IMR-90 (cell line): ENCODE results near the gene AFTPH. TPM values are rescaled to one million over a fixed set of nuclear protein-coding genes. Genes with fewer than 3 reads are reported as not detected.

Experiments used
- ATAC-seq: fragments of 200-7000 bp; cut with Tn5 transposase; 2 replicates; pipeline ENCODE4 v1.9.1; 2020; ENCODE audit warnings: low read depth, mild to moderate bottlenecking, moderate library complexity
- BruUV-seq: library from RNA; stranded (reverse); fragments of 400-500 nt; replicated peaks from 2 replicates; lab custom pipeline; 2021; lab: Mats Ljungman, UMichigan
- CTCF ChIA-PET: fragments of 300-600 bp; formaldehyde crosslinking; extraction: SDS; loops from one replicate; lab custom pipeline; 2021; ENCODE audit warnings: antibody characterized with exemption; lab: Yijun Ruan, JAX
- POLR2A ChIA-PET: fragments of 300-600 bp; sonication (Branson Sonifier 250); formaldehyde crosslinking; loops from one replicate; lab custom pipeline; 2022; ENCODE audit warnings: antibody characterized with exemption; ENCODE audit not compliant: unreplicated experiment; lab: Charles Lee
- DNase-seq: peaks from one replicate; pipeline ENCODE4 v3.0.0; 2013
- H2AFZ ChIP-seq: replicated peaks from 2 replicates; pipeline ENCODE3; 2013; ENCODE audit warnings: low read length, mild to moderate bottlenecking; ENCODE audit not compliant: poor library complexity
- H2AK5ac ChIP-seq: 2 replicates; pipeline ENCODE4 v1.6.1; 2013; ENCODE audit warnings: low read depth, low read length, inconsistent platforms
- H2AK9ac ChIP-seq: replicated peaks from 2 replicates; pipeline ENCODE3; 2013; ENCODE audit warnings: mild to moderate bottlenecking, low read depth, low read length, moderate library complexity; ENCODE audit not compliant: poor library complexity
- H2BK120ac ChIP-seq: 2 replicates; pipeline ENCODE4 v1.6.1; 2013; ENCODE audit warnings: low read depth, low read length, inconsistent platforms
- H2BK15ac ChIP-seq: 3 replicates; pipeline ENCODE4 v1.6.1; 2013; ENCODE audit warnings: low read depth, low read length, inconsistent platforms
- H2BK20ac ChIP-seq: 2 replicates; pipeline ENCODE4 v1.6.1; 2013; ENCODE audit warnings: low read depth, mild to moderate bottlenecking, inconsistent platforms, low read length, moderate library complexity
- H2BK5ac ChIP-seq: 2 replicates; pipeline ENCODE4 v1.6.1; 2013; ENCODE audit warnings: mild to moderate bottlenecking, low read depth, low read length, inconsistent platforms; ENCODE audit not compliant: poor library complexity, severe bottlenecking
- H3K14ac ChIP-seq: replicated peaks from 2 replicates; pipeline ENCODE4 v1.6.1; 2013; ENCODE audit warnings: low read depth, low read length, inconsistent platforms
- H3K18ac ChIP-seq: 2 replicates; pipeline ENCODE4 v1.6.1; 2013; ENCODE audit warnings: low read depth, low read length, control low read depth
- H3K23ac ChIP-seq: 2 replicates; pipeline ENCODE4 v1.6.1; 2013; ENCODE audit warnings: low read depth, low read length, inconsistent platforms
- H3K27ac ChIP-seq: 2 replicates; pipeline ENCODE4 v1.5.1; 2013; ENCODE audit warnings: mild to moderate bottlenecking, control low read depth, low read length; ENCODE audit not compliant: insufficient read depth
- H3K27me3 ChIP-seq: 2 replicates; pipeline ENCODE4 v1.6.1; 2013; ENCODE audit warnings: low read length; ENCODE audit not compliant: control insufficient read depth, insufficient read depth
- H3K36me3 ChIP-seq: 2 replicates; pipeline ENCODE4 v1.6.1; 2013; ENCODE audit warnings: low read length, mixed read lengths; ENCODE audit not compliant: control insufficient read depth, insufficient read depth
- H3K4ac ChIP-seq: 2 replicates; pipeline ENCODE4 v1.6.1; 2013; ENCODE audit warnings: low read depth, low read length, inconsistent platforms
- H3K4me1 ChIP-seq: 2 replicates; pipeline ENCODE4 v1.6.1; 2013; ENCODE audit warnings: low read length, mixed read lengths; ENCODE audit not compliant: control insufficient read depth, insufficient read depth
- H3K4me2 ChIP-seq: 2 replicates; pipeline ENCODE4 v1.6.1; 2013; ENCODE audit warnings: low read depth, mild to moderate bottlenecking, control low read depth, low read length, moderate library complexity
- H3K4me3 ChIP-seq: 2 replicates; pipeline ENCODE4 v1.5.1; 2013; ENCODE audit warnings: low read depth, mild to moderate bottlenecking, control low read depth, low read length, moderate library complexity; ENCODE audit not compliant: insufficient read depth
- H3K56ac ChIP-seq: 2 replicates; pipeline ENCODE4 v1.6.1; 2013; ENCODE audit warnings: low read length, inconsistent platforms; ENCODE audit not compliant: insufficient read depth; ENCODE audit errors: extremely low read depth
- H3K79me1 ChIP-seq, 2 experiments: 2 replicates each; pipeline ENCODE4 v1.6.1; 2013; ENCODE audit warnings: low read length in 2 of 2, inconsistent platforms in 1 of 2, low read depth in 1 of 2
- H3K9ac ChIP-seq: 2 replicates; pipeline ENCODE4 v1.6.1; 2013; ENCODE audit warnings: low read depth, low read length, control low read depth
- H3K9me1 ChIP-seq: 2 replicates; pipeline ENCODE4 v1.6.1; 2013; ENCODE audit warnings: low read length, inconsistent platforms; ENCODE audit not compliant: insufficient read depth
- H3K9me3 ChIP-seq: 2 replicates; pipeline ENCODE4 v1.6.1; 2013; ENCODE audit warnings: low read length; ENCODE audit not compliant: control insufficient read depth, insufficient read depth
- H4K20me1 ChIP-seq: 2 replicates; pipeline ENCODE4 v1.6.1; 2013; ENCODE audit warnings: low read length, inconsistent platforms; ENCODE audit not compliant: insufficient read depth
- H4K5ac ChIP-seq: 2 replicates; pipeline ENCODE4 v1.6.1; 2013; ENCODE audit warnings: mild to moderate bottlenecking, low read depth, low read length, control low read depth
- H4K8ac ChIP-seq, 2 experiments: 2 replicates each; pipeline ENCODE4 v1.6.1; 2013; ENCODE audit warnings: low read depth in 2 of 2, low read length in 2 of 2, control low read depth in 1 of 2, inconsistent platforms in 1 of 2
- H4K91ac ChIP-seq: 2 replicates; pipeline ENCODE4 v1.6.1; 2013; ENCODE audit warnings: low read depth, low read length, inconsistent platforms; ENCODE audit not compliant: insufficient read depth
- BHLHE40 ChIP-seq: fragments of 150-350 bp; IDR thresholded peaks from 2 replicates; pipeline ENCODE4 v1.6.1; 2016; ENCODE audit warnings: mild to moderate bottlenecking, low read depth, low read length
- CHD1 ChIP-seq: IDR thresholded peaks from 2 replicates; pipeline ENCODE4 v1.6.1; 2012; ENCODE audit warnings: low read depth, low read length, improper control_type of control experiment
- ELK1 ChIP-seq: fragments of 150-350 bp; IDR thresholded peaks from 2 replicates; pipeline ENCODE4 v1.6.1; 2016; ENCODE audit warnings: low read depth, mild to moderate bottlenecking, low read length, moderate library complexity, borderline replicate concordance
- MAFK ChIP-seq: IDR thresholded peaks from 2 replicates; pipeline ENCODE4 v1.6.1; 2012; ENCODE audit warnings: low read depth, low read length, improper control_type of control experiment
- MAZ ChIP-seq: IDR thresholded peaks from 2 replicates; pipeline ENCODE4 v1.6.1; 2012; ENCODE audit warnings: low read depth, mild to moderate bottlenecking, low read length, improper control_type of control experiment, moderate library complexity, borderline replicate concordance
- MXI1 ChIP-seq: IDR thresholded peaks from 2 replicates; pipeline ENCODE4 v1.6.1; 2012; ENCODE audit warnings: low read depth, mild to moderate bottlenecking, low read length, moderate library complexity, borderline replicate concordance
- NFE2L2 ChIP-seq: fragments of 150-350 bp; IDR thresholded peaks from 2 replicates; pipeline ENCODE4 v1.6.1; 2016; ENCODE audit warnings: low read depth, mild to moderate bottlenecking, low read length
- POLR2A ChIP-seq: IDR thresholded peaks from 2 replicates; pipeline ENCODE4 v1.6.1; 2012; ENCODE audit warnings: mild to moderate bottlenecking, low read depth, low read length
- RAD21 ChIP-seq: IDR thresholded peaks from 2 replicates; pipeline ENCODE4 v1.6.1; 2012; ENCODE audit warnings: low read length, improper control_type of control experiment
- RCOR1 ChIP-seq: IDR thresholded peaks from 2 replicates; pipeline ENCODE4 v1.6.1; 2012; ENCODE audit warnings: mild to moderate bottlenecking, low read length, improper control_type of control experiment; ENCODE audit not compliant: insufficient replicate concordance
- RFX5 ChIP-seq: IDR thresholded peaks from 2 replicates; pipeline ENCODE4 v1.8.0; 2012; ENCODE audit warnings: low read depth, mild to moderate bottlenecking, low read length, moderate library complexity
- SMC3 ChIP-seq: fragments of 150-350 bp; IDR thresholded peaks from 2 replicates; pipeline ENCODE4 v1.6.1; 2016; ENCODE audit warnings: low read depth, mild to moderate bottlenecking, antibody characterized with exemption, low read length, moderate library complexity
- WGBS, 2 experiments: methylation state at CpG; one replicate each; pipeline versions ENCODE4 v1.1.5 to v1.1.7; 2013; ENCODE audit warnings: missing lambda C conversion rate in 2 of 2; ENCODE audit not compliant: insufficient read length in 1 of 2; ENCODE audit errors: extremely low coverage in 2 of 2; 5-methylcytosine and 5-hydroxymethylcytosine counted together
- dilution Hi-C: fragments of 300-500 bp; cut with HindIII; formaldehyde crosslinking; loops from one replicate; pipeline ENCODE4 v1.14.3; 2018; ENCODE audit warnings: low sequenced_read_pairs; ENCODE audit not compliant: unreplicated experiment
- in situ Hi-C: fragments of 300-500 bp; cut with MboI; formaldehyde crosslinking; loops from 3 replicates; pipeline ENCODE4 v1.14.3; 2019; ENCODE audit warnings: low sequenced_read_pairs, inconsistent platforms, mixed read lengths
- intact Hi-C: fragments of 100-400 bp; cut with micrococcal nuclease; formaldehyde crosslinking; loops from 2 replicates; pipeline ENCODE4 v1.10.0; 2022
- polyA plus RNA-seq, 3 experiments: library from polyadenylated mRNA; depleted of rRNA; stranded (reverse); fragments of >200 nt; gene quantifications; 2 replicates each; pipeline ENCODE4 v1.2.3, GENCODE V29; 2012; ENCODE audit warnings: low replicate concordance in 1 of 3
- total RNA-seq: library from RNA; depleted of rRNA; stranded (reverse); fragments of >200 nt; gene quantifications from 2 replicates; pipeline ENCODE4 v1.2.3, GENCODE V29; 2012
- TF ChIP-seq, protein P1 (sequence below): fragments of 150-350 bp; IDR thresholded peaks from 2 replicates; pipeline ENCODE4 v1.6.1; 2017; ENCODE audit warnings: mild to moderate bottlenecking, antibody characterized with exemption, low read length, low read depth
- TF ChIP-seq, protein P2 (sequence below): conservative IDR thresholded peaks from 2 replicates; pipeline ENCODE4 v1.5.1; 2012; ENCODE audit warnings: mild to moderate bottlenecking, low read depth, low read length, improper control_type of control experiment

The AFTPH gene
- total and polyA plus RNA-seq, 2 of the 4 experiments (the other 2 are of a cell fraction), result 9.4 to 19.9 TPM

DNA sequence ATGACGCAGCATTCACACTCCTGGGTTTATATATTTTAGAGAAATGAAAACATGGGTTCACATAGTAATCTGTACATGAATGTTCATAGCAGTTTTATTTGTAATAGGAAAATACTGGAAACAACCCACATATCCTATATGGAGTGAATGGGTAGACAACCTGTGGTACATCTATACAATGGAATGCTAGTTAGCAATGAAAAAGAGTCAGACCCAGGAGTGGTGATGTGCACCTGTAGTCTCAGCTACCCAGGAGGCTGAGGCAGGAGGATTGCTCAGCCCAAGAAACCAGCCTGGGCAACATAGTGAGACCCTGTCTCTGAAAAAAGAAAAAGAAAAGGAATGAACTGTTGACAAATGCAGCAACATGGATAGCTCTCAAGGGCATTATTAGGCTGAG lies 25.9 kb downstream of the AFTPH start:
- in situ Hi-C loops (no loop called here), dilution Hi-C loops (no loop called here)
- no peak for ATAC-seq

More for the DNA sequence above, 25.9 kb downstream of the AFTPH start:
- H4K5ac ChIP-seq, result no peak overlapping the region
- WGBS, 2 experiments, result no CpG with 5 or more reads among the region's 1 CpG
- H2BK15ac ChIP-seq, result no peak overlapping the region
- no peak overlapping the region for H2AFZ ChIP-seq
- no peak overlapping the region for H3K14ac ChIP-seq
- H3K4ac ChIP-seq, result no peak overlapping the region
- H2BK20ac ChIP-seq, result no peak overlapping the region
- DNase-seq, result no peak
- no peak overlapping the region for H3K23ac ChIP-seq
- no peak overlapping the region for H3K18ac ChIP-seq
- H3K36me3 ChIP-seq, result peaks cover 4% of the 10 kb centered on the region; the same call in 1 of the 2 replicates
- ChIA-PET POLR2A (no interaction called here), CTCF (no interaction called here)
- H4K20me1 ChIP-seq, result peaks cover 3% of the 10 kb centered on the region
- intact Hi-C loops, result no loop called here
- H3K27me3 ChIP-seq, result no peaks in the 10 kb centered on the region
- no peaks in the 10 kb centered on the region for H3K9me3 ChIP-seq
- H3K4me2 ChIP-seq, result no peak overlapping the region
- no TSS peak for BruUV-seq
- H4K91ac ChIP-seq, result no peak overlapping the region
- no peaks in the 10 kb centered on the region for H3K9me1 ChIP-seq
- no peak overlapping the region for H2AK9ac ChIP-seq
- H3K79me1 ChIP-seq, result peaks cover 14 to 20% of the 10 kb centered on the region in 2 experiments
- H3K9ac ChIP-seq, result no peak overlapping the region
- H3K4me3 ChIP-seq, result no peak overlapping the region
- no peak overlapping the region for H4K8ac ChIP-seq
- H3K56ac ChIP-seq, result no peak overlapping the region
- no peak for TF ChIP-seq CHD1
- no peak for TF ChIP-seq MAFK
- no peak for TF ChIP-seq MXI1
- no peak for TF ChIP-seq NFE2L2
- no peak for TF ChIP-seq SMC3
- no peak for TF ChIP-seq ELK1
- TF ChIP-seq, protein P1, sequence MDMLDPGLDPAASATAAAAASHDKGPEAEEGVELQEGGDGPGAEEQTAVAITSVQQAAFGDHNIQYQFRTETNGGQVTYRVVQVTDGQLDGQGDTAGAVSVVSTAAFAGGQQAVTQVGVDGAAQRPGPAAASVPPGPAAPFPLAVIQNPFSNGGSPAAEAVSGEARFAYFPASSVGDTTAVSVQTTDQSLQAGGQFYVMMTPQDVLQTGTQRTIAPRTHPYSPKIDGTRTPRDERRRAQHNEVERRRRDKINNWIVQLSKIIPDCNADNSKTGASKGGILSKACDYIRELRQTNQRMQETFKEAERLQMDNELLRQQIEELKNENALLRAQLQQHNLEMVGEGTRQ, result no peak
- TF ChIP-seq BHLHE40, result no peak
- TF ChIP-seq RCOR1, result no peak
- no peak for TF ChIP-seq RAD21
- no peak for TF ChIP-seq MAZ
- TF ChIP-seq POLR2A, result no peak
- TF ChIP-seq, protein P2, sequence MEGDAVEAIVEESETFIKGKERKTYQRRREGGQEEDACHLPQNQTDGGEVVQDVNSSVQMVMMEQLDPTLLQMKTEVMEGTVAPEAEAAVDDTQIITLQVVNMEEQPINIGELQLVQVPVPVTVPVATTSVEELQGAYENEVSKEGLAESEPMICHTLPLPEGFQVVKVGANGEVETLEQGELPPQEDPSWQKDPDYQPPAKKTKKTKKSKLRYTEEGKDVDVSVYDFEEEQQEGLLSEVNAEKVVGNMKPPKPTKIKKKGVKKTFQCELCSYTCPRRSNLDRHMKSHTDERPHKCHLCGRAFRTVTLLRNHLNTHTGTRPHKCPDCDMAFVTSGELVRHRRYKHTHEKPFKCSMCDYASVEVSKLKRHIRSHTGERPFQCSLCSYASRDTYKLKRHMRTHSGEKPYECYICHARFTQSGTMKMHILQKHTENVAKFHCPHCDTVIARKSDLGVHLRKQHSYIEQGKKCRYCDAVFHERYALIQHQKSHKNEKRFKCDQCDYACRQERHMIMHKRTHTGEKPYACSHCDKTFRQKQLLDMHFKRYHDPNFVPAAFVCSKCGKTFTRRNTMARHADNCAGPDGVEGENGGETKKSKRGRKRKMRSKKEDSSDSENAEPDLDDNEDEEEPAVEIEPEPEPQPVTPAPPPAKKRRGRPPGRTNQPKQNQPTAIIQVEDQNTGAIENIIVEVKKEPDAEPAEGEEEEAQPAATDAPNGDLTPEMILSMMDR, result no peak
- no peak for TF ChIP-seq RFX5
- no peak overlapping the region for H3K27ac ChIP-seq
- no peak overlapping the region for H2AK5ac ChIP-seq
- H2BK5ac ChIP-seq, result no peak overlapping the region
- no peak overlapping the region for H2BK120ac ChIP-seq
- H3K4me1 ChIP-seq, result no peaks in the 10 kb centered on the region
